ENCODE data around the gene RGS3. TPM values are rescaled to one million over a fixed set of nuclear protein-coding genes. Genes with fewer than 3 reads are reported as not detected.

RGS3 gene
- total RNA-seq, 1 experiment from 2014 or later, result 16.6 TPM

GRCh38 chr9:113476511-113476916 lies 13.0 kb downstream of the RGS3 start:
- Mint-ChIP-seq H3K27me3 (ENCODE audit: low read depth) (no peaks in the 10 kb centered on the region; the same call in 1 of the 2 replicates), H3K36me3 (peaks cover 3% of the 10 kb centered on the region), H3K27ac (no peak overlapping the region), H3K9me3 (peaks cover 9% of the 10 kb centered on the region), H3K4me3 (no peak overlapping the region), H3K4me1 (peaks cover 17% of the 10 kb centered on the region)
- CTCF ChIA-PET, result no interaction called here
- POLR2A ChIA-PET, result no interaction called here
- DNase-seq (ENCODE audit: low spot score) (no peak), ATAC-seq (no peak)
- TF ChIP-seq GRHL2 (CRISPR knock-in tag; IDR thresholded peaks at IDR 0.05; ENCODE audit: insufficient replicate concordance, severe bottlenecking), result no peak
- no peak for TF ChIP-seq ATF2 (CRISPR knock-in tag; IDR thresholded peaks at IDR 0.05; ENCODE audit: borderline replicate concordance, low read depth)
- no peak for TF ChIP-seq GTF2I (CRISPR knock-in tag; conservative IDR thresholded peaks at IDR 0.05)
- no peak for TF ChIP-seq ZNF232 (CRISPR knock-in tag; IDR thresholded peaks at IDR 0.05)
- no peak for TF ChIP-seq ZNF317 (CRISPR knock-in tag; IDR thresholded peaks at IDR 0.05; ENCODE audit: borderline replicate concordance, low read depth)
- TF ChIP-seq ATF1 (CRISPR knock-in tag; IDR thresholded peaks at IDR 0.05), result no peak
- TF ChIP-seq GABPB1 (CRISPR knock-in tag; IDR thresholded peaks at IDR 0.05), result no peak
- TF ChIP-seq TP53 (CRISPR knock-in tag; IDR thresholded peaks at IDR 0.05), result no peak

GRCh38 chr9:113477058-113477457 lies 13.5 kb downstream of the RGS3 start:
- Mint-ChIP-seq H3K36me3 (no peaks in the 10 kb centered on the region; the same call in 1 of the 2 replicates), H3K9me3 (peaks cover 5% of the 10 kb centered on the region), H3K4me3 (no peak overlapping the region), H3K4me1 (peaks cover 14% of the 10 kb centered on the region), H3K27me3 (ENCODE audit: low read depth) (no peaks in the 10 kb centered on the region; the same call in 1 of the 2 replicates), H3K27ac (no peak overlapping the region)
- DNase-seq (ENCODE audit: low spot score), result no peak
- TF ChIP-seq ZNF396 (CRISPR knock-in tag; IDR thresholded peaks at IDR 0.05; ENCODE audit: borderline replicate concordance), result no peak
- POLR2A ChIA-PET, result no interaction called here
- ATAC-seq, result no peak
- CTCF ChIA-PET, result interaction anchor here (0.8 to 1.1 kb wide), 2 partner anchors 10 to 31 kb away, joined by 3 read pairs; no protein-coding TSS in a partner anchor

GRCh38 chr9:113477661-113478060 lies 14.1 kb downstream of the RGS3 start:
- ChIA-PET POLR2A (no interaction called here), CTCF (interaction anchor here (0.8 to 1.1 kb wide), 2 partner anchors 9 to 31 kb away, joined by 3 read pairs; no protein-coding TSS in a partner anchor)
- Mint-ChIP-seq H3K27ac (no peak overlapping the region), H3K36me3 (no peaks in the 10 kb centered on the region), H3K4me1 (peaks cover 14% of the 10 kb centered on the region), H3K27me3 (ENCODE audit: low read depth) (no peaks in the 10 kb centered on the region; the same call in 1 of the 2 replicates), H3K4me3 (no peak overlapping the region), H3K9me3 (no peaks in the 10 kb centered on the region)
- DNase-seq (ENCODE audit: low spot score) (no peak), ATAC-seq (no peak; the same call in 1 of the 2 replicates)
- TF ChIP-seq PRRX2 (CRISPR knock-in tag; IDR thresholded peaks at IDR 0.05), result no peak
- TF ChIP-seq FOXK1 (CRISPR knock-in tag; IDR thresholded peaks at IDR 0.05), result no peak
- TF ChIP-seq ZNF512 (CRISPR knock-in tag; IDR thresholded peaks at IDR 0.05; ENCODE audit: borderline replicate concordance), result no peak
- no peak for TF ChIP-seq MYBL2 (CRISPR knock-in tag; IDR thresholded peaks at IDR 0.05)
- no peak for TF ChIP-seq HMGA2 (CRISPR knock-in tag; IDR thresholded peaks at IDR 0.05)
- no peak for TF ChIP-seq USF1 (CRISPR knock-in tag; IDR thresholded peaks at IDR 0.05)
- no peak for TF ChIP-seq NR3C1 (CRISPR knock-in tag; conservative IDR thresholded peaks at IDR 0.05; ENCODE audit: low read depth)
- TF ChIP-seq AFF4 (CRISPR knock-in tag; IDR thresholded peaks at IDR 0.05; ENCODE audit: borderline replicate concordance), result no peak
- no peak for TF ChIP-seq CREB1 (CRISPR knock-in tag; IDR thresholded peaks at IDR 0.05)
- no peak for TF ChIP-seq USF2 (CRISPR knock-in tag; IDR thresholded peaks at IDR 0.05)
- TF ChIP-seq IRF2 (CRISPR knock-in tag; IDR thresholded peaks at IDR 0.05; ENCODE audit: borderline replicate concordance, low read depth), result no peak
- no peak for TF ChIP-seq NR1H2 (CRISPR knock-in tag; IDR thresholded peaks at IDR 0.05)
- TF ChIP-seq CTCF (IDR thresholded peaks at IDR 0.05), result no peak
- TF ChIP-seq NFYB (CRISPR knock-in tag; conservative IDR thresholded peaks at IDR 0.05; ENCODE audit: low read depth), result no peak
